Pancreas (tissue), 10 donors: ENCODE data around the gene FGFR2. TPM values are rescaled to one million over a fixed set of nuclear protein-coding genes. Genes with fewer than 3 reads are reported as not detected.
A peak's percentile ranks its signal among the peaks of the same experiment; 100 is the strongest.

Experiments used
- ATAC-seq, 4 donors: fragments of 200-7000 bp; cut with Tn5 transposase; one replicate each; pipeline versions ENCODE4 v1.8.0 to v1.9.1; 2020; ENCODE audit warnings: mild to moderate bottlenecking in 4 of 4, moderate library complexity in 4 of 4
- DNase-seq, 6 donors: peaks; one replicate each; pipeline ENCODE4 v3.0.0-alpha.2; 2020
- FAIRE-seq: peaks from 2 replicates; lab custom pipeline; 2012; peaks lifted over from hg19 to GRCh38; lab: Jason Lieb, UNC
- H3K27ac ChIP-seq, 4 donors: fragments of 200-600 bp; sonication (generic); 1 replicate in 3 of 4; 2 replicates in 1 of 4; pipeline versions ENCODE4 v1.5.0 to v1.8.0; 2020
- H3K27me3 ChIP-seq, 4 donors: fragments of 200-600 bp; one replicate each; pipeline ENCODE4 v1.8.0; 2021
- H3K36me3 ChIP-seq, 3 donors: fragments of 200-600 bp; sonication (generic) in 1 of 3; one replicate each; pipeline versions ENCODE4 v1.5.0 to v1.8.0; 2020 to 2021
- H3K4me1 ChIP-seq, 3 donors: fragments of 200-600 bp; one replicate each; pipeline ENCODE4 v1.8.0; 2021
- H3K4me3 ChIP-seq, 4 donors: fragments of 200-600 bp; sonication (generic) in 2 of 4; one replicate each; pipeline versions ENCODE4 v1.5.0 to v1.8.0; 2020 to 2021
- H3K9me3 ChIP-seq, 4 donors: fragments of 200-600 bp; one replicate each; pipeline ENCODE4 v1.8.0; 2021
- WGBS, 2 donors: extraction: QIAGEN DNeasy Blood & Tissue Kit; methylation state at CpG; one replicate each; pipeline ENCODE4 v1.1.7; 2013; 5-methylcytosine and 5-hydroxymethylcytosine counted together
- intact Hi-C, 3 donors: fragments of 100-400 bp; cut with DNase I; formaldehyde crosslinking; loops; one replicate each; pipeline versions ENCODE4 v1.11.1 to v1.14.2; 2022
- polyA plus RNA-seq, 2 donors: library from polyadenylated mRNA; stranded (reverse); fragments of 200-250 nt; gene quantifications; one replicate each; pipeline ENCODE4 v1.2.3, GENCODE V29; 2013
- total RNA-seq, 6 donors: library from RNA; stranded (reverse); fragmentation: NEBNext Ultra II Directional in 4 of 6; extraction: Animal tissue kit (Norgen Biotek cat#: 25700) in 4 of 6; gene quantifications; one replicate each; pipeline versions ENCODE4 v1.2.1 to v1.2.4, GENCODE V29; 2021 to 2023
- TF ChIP-seq, protein P1 (sequence below), 4 donors: fragments of 200-600 bp; sonication (generic) in 3 of 4; IDR thresholded peaks; one replicate each; pipeline versions ENCODE4 v1.5.0 to v1.8.0; 2021; ENCODE audit warnings: antibody characterized with exemption in 4 of 4
- donor health status: healthy with polysubstance abuse.
- donor health status: DM: no; HTN: no; CAD: no; lungs with moderate emphysema.
- donor health status: DM: no; HTN: no; CAD: no.
- donor health status: control.
- donor health status: control.
- donor health status: Bipolar disorder and iron deficiency.
- donor health status: DM: yes; HTN: yes; CAD: no.
- donor health status: DM: no; HTN: no; CAD: no.
- donor health status: DM: no; HTN: no; CAD: no.
- donor health status: DM: yes; HTN: yes; CAD: no.

The FGFR2 gene
- total and polyA plus RNA-seq, 8 donors: 23.8 to 64.0 (median 31.4) TPM

- no peak for FAIRE-seq
- intact Hi-C loops: no loop called here
- WGBS, 2 donors: 67 to 72% methylated on average over 8 of the region's 8 CpGs
- DNase-seq: no peak
- H3K36me3 ChIP-seq: no peaks in the 10 kb centered on the region
- no peak overlapping the region for H3K4me3 ChIP-seq
- H3K27ac ChIP-seq: peak overlapping the region in 1 of 4 donors; percentile 23
- H3K9me3 ChIP-seq: no peaks in the 10 kb centered on the region
- no peak for ATAC-seq
- H3K4me1 ChIP-seq: no peaks in the 10 kb centered on the region
- H3K27me3 ChIP-seq: no peaks in the 10 kb centered on the region
- TF ChIP-seq, protein P1, sequence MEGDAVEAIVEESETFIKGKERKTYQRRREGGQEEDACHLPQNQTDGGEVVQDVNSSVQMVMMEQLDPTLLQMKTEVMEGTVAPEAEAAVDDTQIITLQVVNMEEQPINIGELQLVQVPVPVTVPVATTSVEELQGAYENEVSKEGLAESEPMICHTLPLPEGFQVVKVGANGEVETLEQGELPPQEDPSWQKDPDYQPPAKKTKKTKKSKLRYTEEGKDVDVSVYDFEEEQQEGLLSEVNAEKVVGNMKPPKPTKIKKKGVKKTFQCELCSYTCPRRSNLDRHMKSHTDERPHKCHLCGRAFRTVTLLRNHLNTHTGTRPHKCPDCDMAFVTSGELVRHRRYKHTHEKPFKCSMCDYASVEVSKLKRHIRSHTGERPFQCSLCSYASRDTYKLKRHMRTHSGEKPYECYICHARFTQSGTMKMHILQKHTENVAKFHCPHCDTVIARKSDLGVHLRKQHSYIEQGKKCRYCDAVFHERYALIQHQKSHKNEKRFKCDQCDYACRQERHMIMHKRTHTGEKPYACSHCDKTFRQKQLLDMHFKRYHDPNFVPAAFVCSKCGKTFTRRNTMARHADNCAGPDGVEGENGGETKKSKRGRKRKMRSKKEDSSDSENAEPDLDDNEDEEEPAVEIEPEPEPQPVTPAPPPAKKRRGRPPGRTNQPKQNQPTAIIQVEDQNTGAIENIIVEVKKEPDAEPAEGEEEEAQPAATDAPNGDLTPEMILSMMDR (IDR thresholded peaks at IDR 0.05): no peak
Observed at GRCh38 chr10:121578965-121579364, 19.3 kb downstream of the FGFR2 start.

DNA sequence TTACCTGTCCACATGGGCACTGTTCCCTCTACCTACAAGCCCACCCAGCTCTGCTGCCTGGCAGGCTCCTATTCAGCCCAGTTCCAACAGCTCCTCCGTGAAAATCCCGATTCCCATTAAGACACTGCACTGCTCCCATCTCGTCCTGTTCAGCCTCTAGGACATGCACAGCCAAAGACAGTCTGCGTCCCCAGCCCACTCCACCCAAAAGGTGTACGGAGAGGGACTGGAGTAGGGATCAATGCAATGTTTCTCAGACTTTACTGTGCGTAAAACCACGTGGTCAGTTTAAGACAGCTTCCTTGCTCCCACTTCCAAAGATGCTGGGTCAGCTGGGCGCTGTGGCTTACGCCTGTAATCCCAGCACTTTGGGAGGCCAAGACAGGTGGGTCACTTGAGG, 19.9 kb downstream of the FGFR2 start:
- no peaks in the 10 kb centered on the region for H3K36me3 ChIP-seq
- intact Hi-C loops: no loop called here
- FAIRE-seq: no peak
- no peak for ATAC-seq
- TF ChIP-seq, protein P1 (IDR thresholded peaks at IDR 0.05): no peak
- no peak overlapping the region for H3K4me3 ChIP-seq
- WGBS, 2 donors: 79 to 80% methylated on average over 9 of the region's 9 CpGs
- H3K9me3 ChIP-seq: no peaks in the 10 kb centered on the region
- no peaks in the 10 kb centered on the region for H3K27me3 ChIP-seq
- no peaks in the 10 kb centered on the region for H3K4me1 ChIP-seq
- no peak for DNase-seq
- H3K27ac ChIP-seq: no peak overlapping the region

- WGBS, 2 donors: 39% methylated on average over 8 of the region's 8 CpGs
- DNase-seq (no peak), ATAC-seq (peak in 1 of 4 donors; percentile 39), FAIRE-seq (no peak)
- no peak overlapping the region for H3K4me3 ChIP-seq
- intact Hi-C loops: no loop called here
- H3K36me3 ChIP-seq: no peaks in the 10 kb centered on the region
- no peaks in the 10 kb centered on the region for H3K9me3 ChIP-seq
- H3K27me3 ChIP-seq: no peaks in the 10 kb centered on the region
- H3K4me1 ChIP-seq: no peaks in the 10 kb centered on the region
- H3K27ac ChIP-seq: peak overlapping the region in 1 of 4 donors; percentile 8
- TF ChIP-seq, protein P1 (IDR thresholded peaks at IDR 0.05): no peak
Observed at GRCh38 chr10:121577568-121577967, 20.7 kb downstream of the FGFR2 start.

DNA sequence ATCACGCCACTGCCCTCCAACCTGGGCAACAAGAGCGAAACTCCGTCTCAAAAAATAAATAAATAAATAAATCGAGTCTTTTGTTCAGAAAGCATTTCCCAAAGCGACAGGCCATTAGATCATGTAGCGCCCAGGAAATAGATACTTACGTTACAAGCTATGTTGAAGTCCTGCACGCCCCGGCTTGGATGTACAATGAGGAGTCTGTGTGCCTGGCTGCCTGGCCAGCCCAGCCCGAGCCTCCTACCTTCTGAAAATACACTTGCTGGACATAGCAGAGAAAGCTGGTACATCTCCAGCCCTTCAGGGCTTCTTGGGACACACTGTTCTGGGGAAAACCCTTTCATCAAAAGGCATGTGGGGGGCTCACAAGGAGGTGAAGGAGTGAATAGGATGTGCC, 22.1 kb downstream of the FGFR2 start:
- no peak overlapping the region for H3K27ac ChIP-seq
- DNase-seq (no peak), FAIRE-seq (no peak), ATAC-seq (no peak)
- H3K27me3 ChIP-seq: no peaks in the 10 kb centered on the region
- H3K9me3 ChIP-seq: no peaks in the 10 kb centered on the region
- intact Hi-C loops: no loop called here
- TF ChIP-seq, protein P1 (IDR thresholded peaks at IDR 0.05): no peak
- WGBS, 2 donors: 84 to 90% methylated on average over 10 of the region's 10 CpGs
- H3K4me3 ChIP-seq: no peak overlapping the region
- no peaks in the 10 kb centered on the region for H3K36me3 ChIP-seq
- H3K4me1 ChIP-seq: no peaks in the 10 kb centered on the region

DNA sequence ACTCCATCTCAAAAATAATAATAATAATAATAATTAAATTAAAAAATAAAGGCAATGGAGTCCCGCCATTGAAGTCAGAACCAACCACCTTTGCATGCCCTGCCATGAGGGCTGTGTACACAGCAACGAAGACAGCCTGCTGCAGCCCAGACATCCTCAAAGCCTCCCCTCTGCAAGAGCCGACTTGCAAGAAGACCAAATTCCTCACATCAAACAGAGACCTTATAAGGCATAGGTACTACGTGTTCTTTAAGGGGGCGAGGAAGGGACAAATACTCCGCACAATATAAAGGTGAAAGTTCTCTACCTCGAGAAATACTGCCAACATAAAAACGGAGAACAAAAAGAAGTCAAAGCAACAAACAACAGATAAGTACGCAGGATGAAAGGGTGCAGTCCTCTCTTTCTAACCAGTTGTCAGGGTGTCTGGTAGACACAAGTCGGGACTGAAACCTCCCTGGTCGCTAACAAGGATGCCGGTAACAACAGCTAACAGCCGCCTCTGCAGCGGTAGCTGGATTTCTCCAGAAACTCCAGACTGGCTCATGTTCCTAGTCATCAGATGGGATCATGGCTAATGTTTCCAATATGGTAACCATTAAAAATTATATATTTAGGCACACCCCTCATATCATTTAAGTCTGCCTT, 23.6 kb downstream of the FGFR2 start:
- TF ChIP-seq, protein P1 (IDR thresholded peaks at IDR 0.05): no peak
- ATAC-seq: no peak
- intact Hi-C loops: no loop called here
- no peak for FAIRE-seq
- Histone ChIP-seq H3K9me3 (no peaks in the 10 kb centered on the region), H3K4me1 (no peaks in the 10 kb centered on the region), H3K27me3 (no peaks in the 10 kb centered on the region), H3K4me3 (no peak overlapping the region), H3K36me3 (no peaks in the 10 kb centered on the region), H3K27ac (no peak overlapping the region)
- no peak for DNase-seq
- WGBS, 2 donors: 72 to 75% methylated on average over 14 of the region's 14 CpGs
